ENCODE measurements around the gene DDHD1.

DNA sequence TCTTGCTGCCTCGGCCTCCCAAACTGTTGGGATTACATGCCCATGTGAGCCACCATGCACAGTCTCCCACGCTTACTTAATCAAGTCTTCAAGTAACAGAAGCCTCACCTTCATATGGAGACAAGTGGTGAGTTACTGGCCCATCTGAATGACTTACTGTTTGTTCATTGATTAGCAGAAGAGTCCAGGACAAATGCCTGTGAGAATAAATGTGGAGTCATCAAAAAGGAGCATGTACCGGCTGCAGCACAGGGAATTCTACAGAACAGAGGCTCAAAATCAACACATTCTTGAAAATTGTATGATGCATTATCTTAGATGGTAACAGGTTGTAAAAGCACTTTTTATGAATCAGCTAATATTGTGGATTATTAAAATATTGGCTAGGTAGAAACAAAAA, 129.8 kb downstream of the DDHD1 start:
- TF ChIP-seq POLR2A (IDR thresholded peaks at IDR 0.05), result no peak
- TF ChIP-seq, protein P1, sequence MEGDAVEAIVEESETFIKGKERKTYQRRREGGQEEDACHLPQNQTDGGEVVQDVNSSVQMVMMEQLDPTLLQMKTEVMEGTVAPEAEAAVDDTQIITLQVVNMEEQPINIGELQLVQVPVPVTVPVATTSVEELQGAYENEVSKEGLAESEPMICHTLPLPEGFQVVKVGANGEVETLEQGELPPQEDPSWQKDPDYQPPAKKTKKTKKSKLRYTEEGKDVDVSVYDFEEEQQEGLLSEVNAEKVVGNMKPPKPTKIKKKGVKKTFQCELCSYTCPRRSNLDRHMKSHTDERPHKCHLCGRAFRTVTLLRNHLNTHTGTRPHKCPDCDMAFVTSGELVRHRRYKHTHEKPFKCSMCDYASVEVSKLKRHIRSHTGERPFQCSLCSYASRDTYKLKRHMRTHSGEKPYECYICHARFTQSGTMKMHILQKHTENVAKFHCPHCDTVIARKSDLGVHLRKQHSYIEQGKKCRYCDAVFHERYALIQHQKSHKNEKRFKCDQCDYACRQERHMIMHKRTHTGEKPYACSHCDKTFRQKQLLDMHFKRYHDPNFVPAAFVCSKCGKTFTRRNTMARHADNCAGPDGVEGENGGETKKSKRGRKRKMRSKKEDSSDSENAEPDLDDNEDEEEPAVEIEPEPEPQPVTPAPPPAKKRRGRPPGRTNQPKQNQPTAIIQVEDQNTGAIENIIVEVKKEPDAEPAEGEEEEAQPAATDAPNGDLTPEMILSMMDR (IDR thresholded peaks at IDR 0.05), result no peak

All from right lobe of liver (tissue), 4 donors.